ENCODE measurements around the gene ALDH1A1. TPM values are rescaled to one million over a fixed set of nuclear protein-coding genes. Genes with fewer than 3 reads are reported as not detected.

ALDH1A1 gene
- total and polyA plus RNA-seq, 2 of the 8 experiments (the other 6 are each of a cell fraction or from before 2014, with no cell fraction given), result 0.50 to 0.82 TPM

GRCh38 chr9:72884508-72884907 lies 68.3 kb downstream of the ALDH1A1 start:
- H3K23ac ChIP-seq (ENCODE audit: insufficient read length), result no peak overlapping the region
- no peak overlapping the region for H3K27ac ChIP-seq (ENCODE audit: low read depth, low read length)
- H3K9me3 ChIP-seq (ENCODE audit: insufficient read depth in 2 of 2, low read depth in 1 of 2, low read length in 1 of 2), result peaks cover 0 to 3% of the 10 kb centered on the region in 2 experiments; a peak in 1 of 4 replicates
- no peak overlapping the region for H3K4me3 ChIP-seq (ENCODE audit: extremely low read depth in 1 of 4, insufficient read depth in 2 of 4, low read depth in 3 of 4, low read length in 4 of 4)
- no peak overlapping the region for H4K91ac ChIP-seq (replicated peaks; ENCODE audit: insufficient read length, low read length)
- H2BK120ac ChIP-seq (replicated peaks; ENCODE audit: low read depth, low read length), result no peak overlapping the region
- no peak overlapping the region for H4K5ac ChIP-seq (ENCODE audit: insufficient read length, low read depth, low read length)
- H2AK5ac ChIP-seq (ENCODE audit: low read depth, low read length), result no peak overlapping the region
- H3K4me2 ChIP-seq (ENCODE audit: insufficient read depth in 1 of 2, low read depth in 2 of 2, low read length in 2 of 2), result no peak overlapping the region
- ChIA-PET CTCF (ENCODE audit: partially characterized antibody) (interaction anchor here (0.6 to 1.4 kb wide), 5 partner anchors 12 to 223 kb away, joined by 3 to 4 read pairs (median 3); no protein-coding TSS in a partner anchor), POLR2A (ENCODE audit: partially characterized antibody) (no interaction called here)
- no peaks in the 10 kb centered on the region for H4K20me1 ChIP-seq (replicated peaks in 1 of 2; ENCODE audit: control insufficient read depth in 1 of 2, insufficient read depth in 2 of 2, low read length in 2 of 2)
- no peak overlapping the region for H3K14ac ChIP-seq (ENCODE audit: insufficient read length)
- no peak overlapping the region for H2BK12ac ChIP-seq (ENCODE audit: low read depth, low read length)
- no peaks in the 10 kb centered on the region for H3K79me1 ChIP-seq (ENCODE audit: low read depth, low read length)
- no peak overlapping the region for H2AFZ ChIP-seq (ENCODE audit: low read length)
- no peak overlapping the region for H3K4ac ChIP-seq (replicated peaks; ENCODE audit: insufficient read length, low read depth, low read length)
- H4K8ac ChIP-seq (ENCODE audit: extremely low read depth, insufficient read depth, low read length), result no peak overlapping the region
- no peak for DNase-seq (ENCODE audit: low read depth in 1 of 2, low spot score in 2 of 2)
- WGBS, 2 experiments (ENCODE audit: extremely low coverage in 1 of 2, insufficient coverage in 1 of 2, insufficient read length in 1 of 2, insufficient replicate concordance in 2 of 2, low coverage in 1 of 2, low lambda C conversion rate in 2 of 2, missing lambda C conversion rate in 1 of 2), result 90% methylated on average over 1 of the region's 1 CpG; no CpG with 5 or more reads in 1 of the 2 experiments
- TF ChIP-seq EGR1 (IDR thresholded peaks at IDR 0.05; ENCODE audit: borderline replicate concordance, low read depth, low read length) (no peak), GABPA (IDR thresholded peaks at IDR 0.05; ENCODE audit: borderline replicate concordance, insufficient read depth, low read length) (no peak), TCF12 (IDR thresholded peaks at IDR 0.05; ENCODE audit: low read depth, low read length) (no peak), RXRA (IDR thresholded peaks at IDR 0.05; ENCODE audit: insufficient read depth, low read depth, low read length) (no peak), YY1 (IDR thresholded peaks at IDR 0.05; ENCODE audit: low read depth, low read length) (no peak), EZH2 (IDR thresholded peaks at IDR 0.05; ENCODE audit: low read depth, low read length, severe bottlenecking) (no peak), TEAD4 (IDR thresholded peaks at IDR 0.05; ENCODE audit: low read depth, low read length) (no peak), JUND (IDR thresholded peaks at IDR 0.05; ENCODE audit: low read length) (no peak)
- TF ChIP-seq, protein P1, sequence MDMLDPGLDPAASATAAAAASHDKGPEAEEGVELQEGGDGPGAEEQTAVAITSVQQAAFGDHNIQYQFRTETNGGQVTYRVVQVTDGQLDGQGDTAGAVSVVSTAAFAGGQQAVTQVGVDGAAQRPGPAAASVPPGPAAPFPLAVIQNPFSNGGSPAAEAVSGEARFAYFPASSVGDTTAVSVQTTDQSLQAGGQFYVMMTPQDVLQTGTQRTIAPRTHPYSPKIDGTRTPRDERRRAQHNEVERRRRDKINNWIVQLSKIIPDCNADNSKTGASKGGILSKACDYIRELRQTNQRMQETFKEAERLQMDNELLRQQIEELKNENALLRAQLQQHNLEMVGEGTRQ (IDR thresholded peaks at IDR 0.05; ENCODE audit: low read length), result no peak
- H3K18ac ChIP-seq (ENCODE audit: extremely low read depth, low read length), result no peak overlapping the region
- no peak overlapping the region for H3K56ac ChIP-seq (replicated peaks; ENCODE audit: insufficient read length, low read depth, low read length)
- H3K4me1 ChIP-seq (replicated peaks in 1 of 4; ENCODE audit: control insufficient read depth in 3 of 4, insufficient read depth in 4 of 4, low read length in 3 of 4), result no peaks in the 10 kb centered on the region
- H3K79me2 ChIP-seq (ENCODE audit: control insufficient read depth in 1 of 2, insufficient read depth in 2 of 2, low read length in 2 of 2), result no peaks in the 10 kb centered on the region
- no peak overlapping the region for H2BK20ac ChIP-seq (ENCODE audit: low read length)
- H3K9ac ChIP-seq (replicated peaks in 1 of 4; ENCODE audit: extremely low read depth in 1 of 4, low read depth in 3 of 4, low read length in 3 of 4), result no peak overlapping the region
- no peak overlapping the region for H2BK5ac ChIP-seq (ENCODE audit: low read depth, low read length)
- no peaks in the 10 kb centered on the region for H3K23me2 ChIP-seq (ENCODE audit: low read depth, low read length)
- no peak for FAIRE-seq
- H3K27me3 ChIP-seq (replicated peaks in 1 of 4; ENCODE audit: control insufficient read depth in 3 of 4, extremely low read depth in 1 of 4, insufficient read depth in 3 of 4, low read length in 3 of 4), result no peaks in the 10 kb centered on the region
- no peaks in the 10 kb centered on the region for H3K36me3 ChIP-seq (ENCODE audit: control insufficient read depth in 2 of 4, insufficient read depth in 4 of 4, low read length in 3 of 4)
- no peak overlapping the region for H2BK15ac ChIP-seq (ENCODE audit: low read length)

All from H1 (cell line).